ENCODE data around the gene UTS2B. TPM values are rescaled to one million over a fixed set of nuclear protein-coding genes. Genes with fewer than 3 reads are reported as not detected.

UTS2B gene
- total and polyA plus RNA-seq, 2 of the 13 experiments (the other 11 are each of a cell fraction or from before 2014, with no cell fraction given), result 0.03 to 0.46 TPM

GRCh38 chr3:191380001-191380400, 49.7 kb upstream of the UTS2B start (continued):
- TF ChIP-seq ZNF136 (CRISPR knock-in tag; IDR thresholded peaks at IDR 0.05; ENCODE audit: low read depth) (no peak), DNMT1 (CRISPR knock-in tag; IDR thresholded peaks at IDR 0.05) (no peak), ZSCAN25 (CRISPR knock-in tag; IDR thresholded peaks at IDR 0.05) (no peak)

- ATAC-seq (no peak), DNase-seq (ENCODE audit: low spot score) (no peak), FAIRE-seq (no peak)
- Histone ChIP-seq H2AFZ (ENCODE audit: low read length) (no peak overlapping the region), H3K79me2 (ENCODE audit: insufficient read depth, low read length) (no peaks in the 10 kb centered on the region), H3K9ac (ENCODE audit: insufficient read depth, low read depth, low read length) (no peak overlapping the region), H3K4me1 (ENCODE audit: insufficient read depth, low read length) (no peaks in the 10 kb centered on the region), H3K27ac (ENCODE audit: extremely low read length, insufficient read depth, low read length) (no peak overlapping the region), H3K27me3 (ENCODE audit: control insufficient read depth in 1 of 2, insufficient read depth in 2 of 2, low read length in 2 of 2) (no peaks in the 10 kb centered on the region), H3K36me3 (replicated peaks in 1 of 2; ENCODE audit: control insufficient read depth in 1 of 2, insufficient read depth in 2 of 2, low read length in 2 of 2) (peaks cover 12 to 55% of the 10 kb centered on the region in 2 experiments), H4K20me1 (ENCODE audit: insufficient read depth, low read length) (0 out of 2 replicates have a peak, but pooled peaks cover 3% of the 10 kb centered on the region), H3K9me3 (ENCODE audit: low read length) (no peaks in the 10 kb centered on the region), H3K4me2 (ENCODE audit: low read depth, low read length) (no peak overlapping the region), H3K4me3 (replicated peaks in 1 of 3; ENCODE audit: insufficient read depth in 1 of 3, low read depth in 2 of 3, low read length in 3 of 3) (no peak overlapping the region)
- intact Hi-C loops (cut with micrococcal nuclease; ENCODE audit: unreplicated experiment) (no loop called here), in situ Hi-C loops (cut with HindIII; ENCODE audit: extremely low pct_ligation_motif_present, low pct_unique_long_range_greater_than_20kb) (no loop called here)
- TF ChIP-seq IKZF1 (IDR thresholded peaks at IDR 0.05), result no peak
- TF ChIP-seq, protein P1, sequence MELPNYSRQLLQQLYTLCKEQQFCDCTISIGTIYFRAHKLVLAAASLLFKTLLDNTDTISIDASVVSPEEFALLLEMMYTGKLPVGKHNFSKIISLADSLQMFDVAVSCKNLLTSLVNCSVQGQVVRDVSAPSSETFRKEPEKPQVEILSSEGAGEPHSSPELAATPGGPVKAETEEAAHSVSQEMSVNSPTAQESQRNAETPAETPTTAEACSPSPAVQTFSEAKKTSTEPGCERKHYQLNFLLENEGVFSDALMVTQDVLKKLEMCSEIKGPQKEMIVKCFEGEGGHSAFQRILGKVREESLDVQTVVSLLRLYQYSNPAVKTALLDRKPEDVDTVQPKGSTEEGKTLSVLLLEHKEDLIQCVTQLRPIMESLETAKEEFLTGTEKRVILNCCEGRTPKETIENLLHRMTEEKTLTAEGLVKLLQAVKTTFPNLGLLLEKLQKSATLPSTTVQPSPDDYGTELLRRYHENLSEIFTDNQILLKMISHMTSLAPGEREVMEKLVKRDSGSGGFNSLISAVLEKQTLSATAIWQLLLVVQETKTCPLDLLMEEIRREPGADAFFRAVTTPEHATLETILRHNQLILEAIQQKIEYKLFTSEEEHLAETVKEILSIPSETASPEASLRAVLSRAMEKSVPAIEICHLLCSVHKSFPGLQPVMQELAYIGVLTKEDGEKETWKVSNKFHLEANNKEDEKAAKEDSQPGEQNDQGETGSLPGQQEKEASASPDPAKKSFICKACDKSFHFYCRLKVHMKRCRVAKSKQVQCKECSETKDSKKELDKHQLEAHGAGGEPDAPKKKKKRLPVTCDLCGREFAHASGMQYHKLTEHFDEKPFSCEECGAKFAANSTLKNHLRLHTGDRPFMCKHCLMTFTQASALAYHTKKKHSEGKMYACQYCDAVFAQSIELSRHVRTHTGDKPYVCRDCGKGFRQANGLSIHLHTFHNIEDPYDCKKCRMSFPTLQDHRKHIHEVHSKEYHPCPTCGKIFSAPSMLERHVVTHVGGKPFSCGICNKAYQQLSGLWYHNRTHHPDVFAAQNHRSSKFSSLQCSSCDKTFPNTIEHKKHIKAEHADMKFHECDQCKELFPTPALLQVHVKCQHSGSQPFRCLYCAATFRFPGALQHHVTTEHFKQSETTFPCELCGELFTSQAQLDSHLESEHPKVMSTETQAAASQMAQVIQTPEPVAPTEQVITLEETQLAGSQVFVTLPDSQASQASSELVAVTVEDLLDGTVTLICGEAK (IDR thresholded peaks at IDR 0.05), result no peak
- TF ChIP-seq, protein P1 (CRISPR knock-in tag; IDR thresholded peaks at IDR 0.05), result no peak
- no peak for TF ChIP-seq FOSL1 (CRISPR knock-in tag; IDR thresholded peaks at IDR 0.05; ENCODE audit: borderline replicate concordance)
- no peak for TF ChIP-seq GLI4 (CRISPR knock-in tag; IDR thresholded peaks at IDR 0.05; ENCODE audit: borderline replicate concordance)
- TF ChIP-seq RAD21 (CRISPR knock-in tag; IDR thresholded peaks at IDR 0.05), result no peak
- WGBS (ENCODE audit: low lambda C conversion rate), result 100% methylated on average over 2 of the region's 2 CpGs
- POLR2A ChIA-PET, result no interaction called here
- CTCF ChIA-PET (ENCODE audit: low intra/inter-chr PET ratio, low total read pairs), result no interaction called here
- BruUV-seq (replicated peaks), result no TSS peak
Observed at GRCh38 chr3:191379446-191379845, 49.1 kb upstream of the UTS2B start.
